HCT116 (cell line): ENCODE data around the gene HNRNPAB. TPM values are rescaled to one million over a fixed set of nuclear protein-coding genes. Genes with fewer than 3 reads are reported as not detected.

ENCODE experiments used
- ATAC-seq: fragments of 200-7000 bp; cut with Tn5 transposase; 2 replicates; pipeline ENCODE4 v1.9.1; 2020; ENCODE audit warnings: mild to moderate bottlenecking, moderate library complexity
- BruUV-seq: library from RNA; stranded (reverse); fragments of 400-500 nt; replicated peaks from 2 replicates; lab custom pipeline; 2021; lab: Mats Ljungman, UMichigan
- CTCF ChIA-PET: fragments of 300-600 bp; sonication (Branson Sonifier 250); formaldehyde crosslinking; loops from one replicate; lab custom pipeline; 2021; ENCODE audit warnings: antibody characterized with exemption; lab: Charles Lee
- POLR2A ChIA-PET: fragments of 300-600, 350-600 bp; sonication (Branson Sonifier 250); formaldehyde crosslinking; loops from one replicate; lab custom pipeline; 2021; ENCODE audit warnings: antibody characterized with exemption; lab: Charles Lee
- RAD21 ChIA-PET, 2 experiments: fragments of 300-600 bp; sonication (Branson Sonifier 250); formaldehyde crosslinking; loops; one replicate each; lab custom pipeline; 2023; ENCODE audit warnings: low total read pairs in 2 of 2; ENCODE audit not compliant: uncharacterized antibody in 2 of 2, unreplicated experiment in 2 of 2, low non-redundant PET in 1 of 2; lab: Charles Lee
- DNase-seq: peaks from one replicate; pipeline ENCODE4 v3.0.0-alpha.2; 2010; ENCODE audit warnings: low read depth, low spot score
- H2AFZ ChIP-seq: fragments of 200-600 bp; shearing (Covaris generic), sonication (generic); 2 replicates; pipeline ENCODE4 v1.6.1; 2017; ENCODE audit warnings: low read depth, mixed run types, mixed read lengths, antibody characterized with exemption, low read length; ENCODE audit not compliant: poor library complexity, severe bottlenecking
- H3K27ac ChIP-seq: 2 replicates; pipeline ENCODE4 v1.5.1; 2012; ENCODE audit warnings: low read depth, low read length
- H3K27me3 ChIP-seq: fragments of 200-600 bp; sonication (generic); 2 replicates; pipeline ENCODE4 v1.6.1; 2016; ENCODE audit warnings: mixed run types, low read length, mixed read lengths; ENCODE audit not compliant: insufficient read depth
- H3K36me3 ChIP-seq, 2 experiments: fragments of 200-500 bp in 1 of 2; fragments of 200-600 bp in 1 of 2; sonication (Bioruptor generic) in 1 of 2; sonication (generic) in 1 of 2; 2 replicates each; pipeline versions ENCODE4 v1.5.1 to v1.6.1; 2014 to 2016; ENCODE audit warnings: low read length in 2 of 2, inconsistent platforms in 1 of 2, mixed read lengths in 1 of 2, mixed run types in 1 of 2; ENCODE audit not compliant: insufficient read depth in 2 of 2, control insufficient read depth in 1 of 2
- H3K4me1 ChIP-seq, 2 experiments: fragments of 200-600 bp in 1 of 2; sonication (generic) in 1 of 2; 2 replicates each; pipeline versions ENCODE4 v1.5.1 to v1.6.1; 2012 to 2017; ENCODE audit warnings: low read length in 2 of 2, inconsistent platforms in 1 of 2, mild to moderate bottlenecking in 1 of 2, mixed read lengths in 1 of 2, mixed run types in 1 of 2, moderate library complexity in 1 of 2; ENCODE audit not compliant: insufficient read depth in 2 of 2, control insufficient read depth in 1 of 2
- H3K4me2 ChIP-seq: fragments of 200-600 bp; sonication (generic); 2 replicates; pipeline ENCODE4 v1.6.1; 2017; ENCODE audit warnings: mixed run types, low read length, mixed read lengths
- H3K4me3 ChIP-seq, 2 experiments: fragments of 200-600 bp in 1 of 2; sonication (generic) in 1 of 2; replicated peaks in 1 of 2; 2 replicates each; pipeline ENCODE4 v1.5.1; 2011 to 2016; ENCODE audit warnings: low read length in 2 of 2, control low read depth in 1 of 2, low read depth in 1 of 2, mild to moderate bottlenecking in 1 of 2, mixed read lengths in 1 of 2, mixed run types in 1 of 2
- H3K79me2 ChIP-seq: fragments of 200-600 bp; sonication (generic); 2 replicates; pipeline ENCODE4 v1.6.1; 2017; ENCODE audit warnings: mild to moderate bottlenecking, mixed run types, low read length, moderate library complexity, mixed read lengths; ENCODE audit not compliant: insufficient read depth
- H3K9ac ChIP-seq: fragments of 200-600 bp; sonication (generic); 2 replicates; pipeline ENCODE4 v1.6.1; 2016; ENCODE audit warnings: low read length, mixed read lengths
- H3K9me2 ChIP-seq: fragments of 200-600 bp; sonication (generic), shearing (Covaris generic); 2 replicates; pipeline ENCODE4 v1.6.1; 2017; ENCODE audit warnings: mixed run types, mild to moderate bottlenecking, moderate library complexity; ENCODE audit not compliant: insufficient read depth
- H3K9me3 ChIP-seq, 2 experiments: fragments of 200-500 bp in 1 of 2; fragments of 200-600 bp in 1 of 2; sonication (Bioruptor generic) in 1 of 2; sonication (generic) in 1 of 2; 2 replicates each; pipeline ENCODE4 v1.6.1; 2014 to 2017; ENCODE audit warnings: low read length in 2 of 2, mixed read lengths in 2 of 2, inconsistent platforms in 1 of 2, low read depth in 1 of 2, mild to moderate bottlenecking in 1 of 2, mixed run types in 1 of 2, moderate library complexity in 1 of 2; ENCODE audit not compliant: control insufficient read depth in 1 of 2, insufficient read depth in 1 of 2
- H4K20me1 ChIP-seq: fragments of 200-600 bp; sonication (generic), shearing (Covaris generic); 2 replicates; pipeline ENCODE4 v1.6.1; 2017; ENCODE audit warnings: mixed run types, mild to moderate bottlenecking, moderate library complexity; ENCODE audit not compliant: insufficient read depth
- CBX3 ChIP-seq: IDR thresholded peaks from 2 replicates; pipeline ENCODE4 v1.6.1; 2012; ENCODE audit warnings: low read depth
- ELF1 ChIP-seq: IDR thresholded peaks from 2 replicates; pipeline ENCODE4 v1.6.1; 2012; ENCODE audit warnings: low read depth, borderline replicate concordance
- EZH2 ChIP-seq: fragments of 200-600 bp; sonication (generic); IDR thresholded peaks from 2 replicates; pipeline ENCODE4 v1.6.1; 2017; ENCODE audit warnings: antibody characterized with exemption, mixed run types
- EZH2phosphoT487 ChIP-seq: fragments of 200-600 bp; IDR thresholded peaks from 2 replicates; pipeline ENCODE4 v1.6.1; 2018; ENCODE audit warnings: antibody characterized with exemption, borderline replicate concordance
- FOSL1 ChIP-seq: IDR thresholded peaks from 2 replicates; pipeline ENCODE4 v1.6.1; 2012; ENCODE audit warnings: low read depth
- MAX ChIP-seq: IDR thresholded peaks from 2 replicates; pipeline ENCODE4 v1.6.1; 2012
- POLR2AphosphoS5 ChIP-seq: IDR thresholded peaks from 2 replicates; pipeline ENCODE4 v1.6.1; 2011; ENCODE audit warnings: mild to moderate bottlenecking, low read depth, low read length, moderate library complexity
- RAD21 ChIP-seq: IDR thresholded peaks from 2 replicates; pipeline ENCODE4 v1.6.1; 2012; ENCODE audit warnings: low read depth, mild to moderate bottlenecking
- REST ChIP-seq: IDR thresholded peaks from 2 replicates; pipeline ENCODE4 v1.6.1; 2012; ENCODE audit warnings: low read depth
- SIN3A ChIP-seq: IDR thresholded peaks from 2 replicates; pipeline ENCODE4 v1.6.1; 2012; ENCODE audit warnings: low read depth
- SP1 ChIP-seq: IDR thresholded peaks from 2 replicates; pipeline ENCODE4 v1.6.1; 2012; ENCODE audit warnings: low read depth
- SRF ChIP-seq: IDR thresholded peaks from 2 replicates; pipeline ENCODE4 v1.6.1; 2012; ENCODE audit warnings: low read depth
- TCF7L2 ChIP-seq: IDR thresholded peaks from 2 replicates; pipeline ENCODE4 v1.7.0; 2011; ENCODE audit warnings: borderline replicate concordance, inconsistent platforms; ENCODE audit not compliant: insufficient read depth, insufficient read length; ENCODE audit errors: extremely low read depth
- YY1 ChIP-seq: IDR thresholded peaks from 2 replicates; pipeline ENCODE4 v1.6.1; 2011; ENCODE audit warnings: low read length, low read depth, moderate library complexity, mild to moderate bottlenecking; ENCODE audit not compliant: insufficient replicate concordance; ENCODE audit errors: extremely low read depth
- intact Hi-C: fragments of 100-400 bp; cut with micrococcal nuclease; formaldehyde crosslinking; loops from 2 replicates; pipeline ENCODE4 v1.10.0; 2022
- total RNA-seq: library from RNA; stranded (reverse); gene quantifications from one replicate; pipeline ENCODE4 v1.2.1, GENCODE V29; 2021; ENCODE audit not compliant: unreplicated experiment
- TF ChIP-seq, protein P1 (sequence below): IDR thresholded peaks from 2 replicates; pipeline ENCODE4 v1.6.1; 2012

The HNRNPAB gene
- total RNA-seq, 1 experiment from 2014 or later: 273 TPM

GRCh38 chr5:178170455-178170854 lies 33.9 kb upstream of the HNRNPAB start:
- H3K4me1 ChIP-seq: no peaks in the 10 kb centered on the region
- ATAC-seq (no peak), DNase-seq (no peak)
- no TSS peak for BruUV-seq
- no peaks in the 10 kb centered on the region for H3K36me3 ChIP-seq
- no peaks in the 10 kb centered on the region for H3K9me2 ChIP-seq
- no peaks in the 10 kb centered on the region for H3K27me3 ChIP-seq
- H3K9me3 ChIP-seq: no peaks in the 10 kb centered on the region
- CTCF ChIA-PET: no interaction called here
- H3K9ac ChIP-seq: no peak overlapping the region
- POLR2A ChIA-PET: no interaction called here
- H3K27ac ChIP-seq: no peak overlapping the region
- H3K4me2 ChIP-seq: no peak overlapping the region
- intact Hi-C loops: no loop called here
- no peak overlapping the region for H3K4me3 ChIP-seq
- no peak overlapping the region for H2AFZ ChIP-seq
- RAD21 ChIA-PET: no interaction called here
- TF ChIP-seq, protein P1, sequence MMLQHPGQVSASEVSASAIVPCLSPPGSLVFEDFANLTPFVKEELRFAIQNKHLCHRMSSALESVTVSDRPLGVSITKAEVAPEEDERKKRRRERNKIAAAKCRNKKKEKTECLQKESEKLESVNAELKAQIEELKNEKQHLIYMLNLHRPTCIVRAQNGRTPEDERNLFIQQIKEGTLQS: no peak
- TF ChIP-seq MAX (no peak), YY1 (no peak), REST (no peak), TCF7L2 (no peak), EZH2 (no peak), RAD21 (no peak), ELF1 (no peak), SRF (no peak), FOSL1 (no peak), POLR2AphosphoS5 (no peak), SP1 (no peak), SIN3A (no peak), CBX3 (no peak), EZH2phosphoT487 (no peak)
- H4K20me1 ChIP-seq: no peaks in the 10 kb centered on the region
- no peaks in the 10 kb centered on the region for H3K79me2 ChIP-seq
